ENCODE data around the gene XYLB. TPM values are rescaled to one million over a fixed set of nuclear protein-coding genes. Genes with fewer than 3 reads are reported as not detected.

XYLB gene
- total and polyA plus RNA-seq, 10 donors, result 0.33 to 12.3 (median 2.1) TPM

GRCh38 chr3:38348903-38349302, 2.3 kb downstream of the XYLB start:
- H3K9me3 ChIP-seq, result no peaks in the 10 kb centered on the region
- TF ChIP-seq POLR2A (IDR thresholded peaks at IDR 0.05) (no peak), CTCF (IDR thresholded peaks at IDR 0.05 in 8 of 11, conservative IDR thresholded peaks at IDR 0.05 in 3 of 11) (no peak), POLR2AphosphoS5 (IDR thresholded peaks at IDR 0.05) (no peak)
- H3K27ac ChIP-seq, result no peak overlapping the region
- H3K4me3 ChIP-seq, result no peak overlapping the region
- H3K4me1 ChIP-seq, result peaks cover 0 to 31% (median 17%) of the 10 kb centered on the region in 6 donors
- whole genome bisulfite sequencing, 5 donors, result 54 to 74% (median 56%) methylated on average over 4 of the region's 4 CpGs
- no peaks in the 10 kb centered on the region for H3K36me3 ChIP-seq
- intact Hi-C loops (cut with DNase I; ENCODE audit: low total_unique reads), result no loop called here
- DNase-seq, result no peak
- no peaks in the 10 kb centered on the region for H3K27me3 ChIP-seq (replicated peaks in 1 of 7)

- H3K9me3 ChIP-seq, result no peaks in the 10 kb centered on the region
- 82 to 91% (median 87%) methylated on average over 8 of the region's 8 CpGs for WGBS, 5 donors
- no peaks in the 10 kb centered on the region for H3K27me3 ChIP-seq (replicated peaks in 1 of 7)
- TF ChIP-seq CTCF (IDR thresholded peaks at IDR 0.05 in 8 of 11, conservative IDR thresholded peaks at IDR 0.05 in 3 of 11) (no peak), POLR2A (IDR thresholded peaks at IDR 0.05) (no peak), POLR2AphosphoS5 (IDR thresholded peaks at IDR 0.05) (no peak)
- H3K36me3 ChIP-seq, result no peaks in the 10 kb centered on the region
- DNase-seq, result no peak
- no peak overlapping the region for H3K27ac ChIP-seq
- intact Hi-C loops (cut with DNase I; ENCODE audit: low total_unique reads), result no loop called here
- no peak overlapping the region for H3K4me3 ChIP-seq
- H3K4me1 ChIP-seq, result peaks cover 0 to 31% (median 17%) of the 10 kb centered on the region in 6 donors
Observed at GRCh38 chr3:38349684-38350359, 3.2 kb downstream of the XYLB start.

- Histone ChIP-seq H3K36me3 (no peaks in the 10 kb centered on the region), H3K27ac (no peak overlapping the region), H3K27me3 (replicated peaks in 1 of 7) (no peaks in the 10 kb centered on the region), H3K9me3 (no peaks in the 10 kb centered on the region), H3K4me1 (peaks cover 0 to 9% (median 0%) of the 10 kb centered on the region in 6 donors), H3K4me3 (no peak overlapping the region)
- TF ChIP-seq CTCF (IDR thresholded peaks at IDR 0.05 in 8 of 11, conservative IDR thresholded peaks at IDR 0.05 in 3 of 11) (no peak), POLR2A (IDR thresholded peaks at IDR 0.05) (no peak), POLR2AphosphoS5 (IDR thresholded peaks at IDR 0.05) (no peak)
- intact Hi-C loops (cut with DNase I; ENCODE audit: low total_unique reads), result no loop called here
- 92 to 97% (median 95%) methylated on average over 4 of the region's 4 CpGs for WGBS, 5 donors
- no peak for DNase-seq
Observed at GRCh38 chr3:38353151-38353550, 6.6 kb downstream of the XYLB start.

GRCh38 chr3:38354588-38355330, 8.2 kb downstream of the XYLB start:
- 63 to 77% (median 70%) methylated on average over 4 of the region's 4 CpGs for WGBS, 5 donors
- Histone ChIP-seq H3K27me3 (replicated peaks in 1 of 7) (no peaks in the 10 kb centered on the region), H3K27ac (no peak overlapping the region), H3K36me3 (no peaks in the 10 kb centered on the region), H3K4me1 (no peaks in the 10 kb centered on the region), H3K4me3 (no peak overlapping the region), H3K9me3 (no peaks in the 10 kb centered on the region)
- TF ChIP-seq POLR2A (IDR thresholded peaks at IDR 0.05), result no peak
- no peak for TF ChIP-seq POLR2AphosphoS5 (IDR thresholded peaks at IDR 0.05)
- no peak for TF ChIP-seq CTCF (IDR thresholded peaks at IDR 0.05 in 8 of 11, conservative IDR thresholded peaks at IDR 0.05 in 3 of 11)
- intact Hi-C loops (cut with DNase I; ENCODE audit: low total_unique reads), result no loop called here
- peak; percentile 6 for DNase-seq
